Measurements from ENCODE around the gene CACNB2.

Gene CACNB2

DNA sequence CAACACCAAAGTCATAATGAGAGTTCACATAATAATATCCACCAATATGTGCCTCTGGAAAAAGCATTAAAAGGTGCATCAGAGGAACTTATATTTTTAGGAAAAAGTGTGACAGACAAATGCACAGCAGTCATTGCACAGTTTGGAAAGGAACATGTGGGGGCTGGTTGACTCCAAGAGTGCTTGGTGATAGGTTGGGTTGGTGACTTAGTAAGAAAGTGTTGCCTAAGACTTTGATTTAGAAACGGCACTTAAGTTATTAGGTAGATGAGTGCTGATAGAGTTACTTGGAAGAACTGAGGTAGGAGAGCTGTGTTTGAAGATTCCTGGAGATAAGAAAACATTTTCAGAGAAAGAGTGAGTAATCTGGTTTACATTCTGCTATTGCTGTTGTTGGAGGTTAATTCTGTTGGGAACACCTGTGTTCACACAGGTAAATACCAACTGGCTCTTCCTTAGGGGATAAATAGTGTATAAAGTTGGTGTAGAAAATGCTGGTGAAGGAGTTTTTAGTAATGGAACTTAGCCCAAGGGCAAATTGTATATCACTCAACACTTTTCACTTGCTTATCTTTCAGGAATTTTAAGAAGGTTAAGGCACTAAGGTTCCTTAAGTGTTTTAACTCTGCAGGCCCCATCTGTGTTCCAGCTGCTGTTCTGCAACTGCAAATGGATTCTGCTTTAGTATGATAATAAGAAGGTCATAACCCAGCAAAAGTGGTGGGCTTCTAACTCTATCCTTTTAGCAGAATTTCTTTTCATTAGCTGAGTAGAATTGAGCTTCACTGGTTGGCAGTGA lies 315.1 kb downstream of the CACNB2 start:
- DNase-seq (ENCODE audit: low spot score): no peak

DNA sequence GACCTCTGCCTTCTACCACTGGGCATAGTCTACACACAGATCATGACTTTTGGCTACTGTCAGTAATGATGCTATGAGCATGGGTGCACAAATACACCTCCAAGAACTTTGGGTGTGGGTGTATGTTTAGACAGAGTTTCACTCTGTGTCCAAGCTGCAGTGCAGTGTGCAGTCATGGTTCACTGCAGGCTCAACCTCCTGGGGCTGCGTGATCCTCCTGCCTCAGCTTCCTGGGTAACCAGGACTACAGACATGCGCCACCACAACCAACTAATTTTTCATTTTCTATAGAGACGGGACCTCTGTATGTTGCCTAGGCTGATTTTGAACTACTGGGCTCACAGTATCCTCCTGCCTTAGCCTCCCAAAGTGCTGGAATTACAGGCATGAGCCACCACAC lies 316.8 kb downstream of the CACNB2 start:
- DNase-seq (ENCODE audit: low spot score): no peak

DNA sequence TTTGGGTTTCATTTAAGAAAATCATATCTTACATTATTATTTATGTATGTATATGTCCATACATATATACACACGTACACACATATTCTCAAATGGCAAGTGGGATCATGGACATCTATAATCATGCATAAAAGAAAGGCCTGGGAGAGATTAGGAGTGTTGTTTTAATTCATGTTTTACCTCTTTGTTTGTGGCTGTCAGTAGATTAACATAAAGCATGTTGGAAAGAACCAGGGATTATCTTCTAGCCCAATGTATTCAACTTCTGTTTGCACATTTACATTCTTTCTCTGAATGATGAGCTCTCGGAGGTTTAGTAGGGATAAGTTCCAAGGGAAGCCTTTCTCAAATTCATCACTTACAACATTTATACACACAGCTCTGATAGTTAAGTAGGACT lies 319.8 kb downstream of the CACNB2 start:
- no peak for DNase-seq (ENCODE audit: low spot score)

DNA sequence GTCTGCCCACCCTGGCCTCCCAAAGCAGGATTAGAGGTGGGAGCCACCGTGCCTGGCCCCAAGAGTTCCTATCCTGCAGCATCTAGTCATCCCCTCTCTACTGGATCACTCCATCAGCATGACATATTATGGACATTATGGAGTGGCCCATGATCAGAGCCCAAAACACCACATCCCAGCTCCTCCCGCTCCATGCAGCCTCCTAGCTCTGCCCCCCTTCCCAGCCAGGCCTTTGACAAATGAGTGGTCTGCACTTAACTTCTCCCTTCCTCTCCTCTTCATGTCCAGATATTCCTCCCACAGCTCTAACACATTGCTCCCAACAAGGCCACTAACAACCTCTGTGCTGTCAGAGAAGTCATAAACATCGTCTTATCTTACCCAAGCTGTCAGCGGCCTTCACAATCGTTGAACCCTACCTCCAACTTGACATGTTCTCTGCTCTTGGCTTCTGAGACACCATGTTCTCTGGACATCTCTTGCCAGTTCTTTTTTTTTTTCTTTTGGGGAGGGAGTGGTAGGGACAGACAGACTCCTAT lies 323.5 kb downstream of the CACNB2 start:
- DNase-seq (ENCODE audit: low spot score): no peak

DNA sequence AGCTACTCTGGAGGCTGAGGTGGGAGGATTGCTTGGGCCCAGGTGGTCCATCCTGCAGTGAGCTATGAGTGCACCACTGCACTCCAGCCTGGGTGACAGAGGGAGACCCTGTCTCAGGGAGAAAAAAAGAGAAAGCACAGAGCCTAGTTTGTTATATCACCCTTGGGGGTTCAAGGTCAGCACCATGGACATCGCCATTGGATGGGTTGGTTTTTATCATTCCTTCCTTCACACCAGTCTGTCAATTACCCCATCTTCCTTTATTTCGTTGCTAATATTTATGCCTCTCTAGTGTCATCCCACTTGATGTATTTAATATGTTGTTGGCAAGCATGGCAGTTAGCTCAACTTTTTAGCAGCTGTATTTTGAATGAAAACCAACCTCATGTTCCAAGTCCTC lies 328.9 kb downstream of the CACNB2 start:
- no peak for DNase-seq (ENCODE audit: low spot score)

DNA sequence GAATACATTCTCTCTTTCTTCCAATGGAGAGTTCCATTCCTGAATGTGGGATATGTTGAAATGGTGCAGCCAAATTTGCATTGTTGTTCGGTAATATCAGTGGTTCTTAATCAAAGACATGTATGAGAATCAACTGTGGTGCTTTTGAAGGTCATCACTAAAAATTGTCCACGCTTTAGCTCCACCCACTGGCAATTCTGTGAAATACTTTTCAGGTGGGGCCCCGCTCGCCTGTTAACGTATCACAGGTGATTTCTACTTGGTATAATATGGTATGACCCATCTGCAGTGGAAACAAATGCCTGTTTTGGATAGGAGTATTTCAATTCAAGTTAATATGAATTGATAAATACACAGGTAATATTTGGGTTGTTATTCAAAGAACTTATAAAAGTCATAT lies 332.8 kb downstream of the CACNB2 start:
- DNase-seq (ENCODE audit: low spot score): no peak

DNA sequence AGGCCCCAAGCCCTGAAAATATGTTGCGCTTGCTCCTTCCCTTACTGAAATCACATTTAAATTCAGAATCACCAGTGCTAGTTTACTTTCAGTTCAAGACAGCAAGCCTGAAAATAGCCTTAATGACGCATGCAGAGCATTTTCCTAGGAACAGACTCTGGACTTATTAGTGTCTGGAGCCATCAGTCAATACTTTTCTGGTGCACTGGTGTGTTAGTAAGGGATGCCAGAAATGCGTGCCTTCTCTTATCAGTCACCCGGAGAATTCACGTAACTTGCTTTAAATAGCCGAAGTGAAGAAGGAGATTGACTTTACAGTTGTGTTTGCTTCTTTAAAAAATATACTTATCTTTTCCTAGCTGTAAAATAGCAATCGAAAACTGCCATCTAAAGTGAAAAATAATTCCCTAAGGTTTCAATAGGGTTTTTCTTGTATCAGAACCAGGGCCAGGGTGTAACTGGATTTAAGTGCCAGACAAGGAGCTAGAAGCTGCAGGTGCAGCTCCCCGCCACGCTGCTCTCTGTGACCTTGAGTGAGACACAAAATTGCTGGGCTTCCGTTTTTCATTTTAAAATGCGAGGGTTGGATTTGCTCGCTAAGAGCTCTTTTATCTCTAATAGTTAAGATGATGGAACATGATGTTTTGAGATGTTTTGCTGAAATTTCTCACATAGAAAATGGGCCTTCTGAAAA lies 333.3 kb downstream of the CACNB2 start:
- no peak for DNase-seq (ENCODE audit: low spot score)

DNA sequence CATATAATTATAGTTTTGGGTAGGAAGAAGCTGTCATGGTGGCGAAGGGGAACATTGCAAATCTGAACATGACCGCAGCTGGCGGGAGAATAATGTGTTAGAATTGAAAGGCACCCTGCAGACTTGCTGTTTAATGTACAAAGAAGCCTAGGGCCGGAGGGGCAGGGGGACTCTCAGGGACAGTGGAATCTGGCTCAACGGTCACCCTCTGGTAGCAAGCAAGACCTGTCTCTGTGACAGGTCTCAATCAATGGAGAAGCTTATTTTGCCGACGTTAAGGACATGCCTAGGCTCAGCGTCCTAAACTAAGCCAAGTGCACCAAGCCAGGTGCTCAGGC lies 333.9 kb downstream of the CACNB2 start:
- DNase-seq (ENCODE audit: low spot score): no peak

DNA sequence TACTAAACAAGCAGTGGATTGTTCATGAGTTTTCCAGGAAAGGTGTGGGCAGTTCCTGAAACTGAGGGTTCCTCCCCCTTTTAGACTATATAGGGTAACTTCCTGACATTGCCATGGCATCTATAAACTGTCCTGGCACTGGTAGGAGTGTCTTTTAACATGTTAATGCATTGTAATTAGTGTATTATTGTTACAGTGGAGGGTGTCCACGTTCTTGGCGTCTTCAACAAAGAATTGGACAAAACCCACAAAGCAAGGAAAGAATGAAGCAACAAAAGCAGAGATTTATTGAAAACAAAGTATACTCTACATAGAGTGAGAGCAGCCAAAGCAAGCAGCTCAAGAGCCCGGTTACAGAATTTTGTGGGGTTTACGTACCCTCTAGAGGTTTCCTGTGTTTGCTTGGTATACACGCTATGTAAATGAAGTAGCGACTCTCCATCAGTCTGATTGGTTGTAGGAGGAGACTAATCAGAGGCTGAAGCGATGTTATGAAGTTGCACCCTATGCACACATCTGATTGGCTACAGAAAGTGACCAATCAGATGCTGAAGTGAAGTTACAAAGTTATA lies 335.9 kb downstream of the CACNB2 start:
- no peak for DNase-seq (ENCODE audit: low spot score)

DNA sequence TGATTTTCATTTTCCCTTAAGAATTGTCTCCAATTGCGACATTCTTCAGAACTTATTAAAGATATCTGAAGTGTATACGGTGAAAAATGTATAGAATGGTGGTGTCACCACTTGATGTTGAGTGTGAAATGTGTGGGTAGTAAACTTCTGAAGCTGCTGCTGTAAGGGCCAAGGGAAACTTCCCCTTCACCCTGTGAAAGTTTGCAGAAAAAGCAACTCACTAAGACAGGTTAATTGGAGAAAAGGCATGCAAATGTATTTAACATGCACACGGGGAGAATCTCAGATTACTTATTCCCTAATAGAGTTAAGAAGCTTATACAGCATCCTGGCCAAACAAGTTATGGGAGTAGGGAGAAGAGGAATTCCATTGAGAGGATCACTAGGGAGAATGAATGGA lies 338.1 kb downstream of the CACNB2 start:
- DNase-seq (ENCODE audit: low spot score): no peak

DNA sequence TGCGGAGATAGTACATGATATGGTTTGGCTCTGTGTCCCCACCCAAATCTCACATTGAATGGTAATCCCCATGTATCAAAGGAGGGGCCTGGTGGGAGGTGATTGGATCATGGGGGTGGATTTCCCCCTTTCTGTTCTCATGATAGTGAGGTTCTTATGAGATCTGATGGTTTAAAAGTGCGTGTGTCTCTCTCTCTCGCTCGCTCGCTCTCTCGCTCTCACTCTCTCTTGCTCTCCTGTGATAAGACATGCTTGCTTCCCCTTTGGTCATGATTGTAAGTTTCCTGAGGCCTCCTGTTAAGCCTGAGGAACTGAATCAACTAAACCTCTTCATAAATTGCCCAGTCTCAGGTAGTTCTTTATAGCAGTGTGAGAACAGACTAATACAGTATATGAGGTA lies 339.3 kb downstream of the CACNB2 start:
- DNase-seq (ENCODE audit: low spot score): no peak

DNA sequence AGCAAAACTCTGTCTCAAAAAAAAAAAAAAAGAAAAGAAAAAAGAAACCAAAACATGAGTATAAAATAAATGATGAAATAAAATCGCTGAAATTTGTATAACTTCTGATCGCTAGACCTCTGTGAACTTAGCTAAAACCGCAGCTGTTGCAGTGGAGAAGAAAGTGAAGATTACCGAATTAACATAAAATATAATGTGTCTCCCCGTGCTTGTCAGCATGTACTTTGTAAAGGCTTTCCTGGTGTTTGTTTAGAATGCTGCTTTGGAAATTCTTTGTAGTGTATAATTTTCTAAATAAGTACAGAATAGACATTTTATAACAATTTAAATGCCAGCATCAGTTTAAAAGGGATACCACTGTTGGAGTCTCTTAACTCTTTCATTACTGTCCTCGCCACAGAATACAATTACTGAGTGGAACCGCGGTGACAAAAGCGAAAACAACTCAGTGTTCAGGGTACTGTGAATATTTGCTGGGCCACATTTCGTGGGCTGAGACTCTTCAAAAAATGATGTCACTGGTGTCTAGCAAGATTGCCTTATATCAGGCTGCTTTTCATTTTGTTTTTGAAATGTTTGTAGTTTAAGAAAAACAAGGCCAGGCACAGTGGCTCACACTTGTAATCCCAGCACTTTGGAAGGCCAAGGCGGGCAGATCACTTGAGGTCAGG lies 343.4 kb downstream of the CACNB2 start:
- DNase-seq (ENCODE audit: low spot score): no peak

DNA sequence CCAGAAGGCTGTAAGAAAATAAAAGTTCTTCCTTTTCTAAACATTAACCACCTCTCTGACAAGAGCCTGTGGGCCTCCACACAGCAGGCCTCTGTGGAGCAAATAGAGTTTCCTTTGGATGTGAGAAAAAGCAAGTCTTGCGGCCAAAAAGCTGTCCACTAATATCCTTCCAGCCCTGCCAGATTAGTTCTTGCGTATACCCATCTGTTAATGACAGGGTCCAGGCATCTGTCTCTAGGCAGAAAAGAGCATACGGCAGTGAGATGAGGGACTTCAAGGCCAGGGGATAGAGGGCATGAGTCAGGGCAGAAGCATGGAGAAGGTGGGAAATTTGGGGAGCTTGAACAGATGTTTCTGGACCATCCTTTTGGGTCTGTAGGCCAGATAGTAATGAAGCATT lies 346.2 kb downstream of the CACNB2 start:
- DNase-seq (ENCODE audit: low spot score): no peak

DNA sequence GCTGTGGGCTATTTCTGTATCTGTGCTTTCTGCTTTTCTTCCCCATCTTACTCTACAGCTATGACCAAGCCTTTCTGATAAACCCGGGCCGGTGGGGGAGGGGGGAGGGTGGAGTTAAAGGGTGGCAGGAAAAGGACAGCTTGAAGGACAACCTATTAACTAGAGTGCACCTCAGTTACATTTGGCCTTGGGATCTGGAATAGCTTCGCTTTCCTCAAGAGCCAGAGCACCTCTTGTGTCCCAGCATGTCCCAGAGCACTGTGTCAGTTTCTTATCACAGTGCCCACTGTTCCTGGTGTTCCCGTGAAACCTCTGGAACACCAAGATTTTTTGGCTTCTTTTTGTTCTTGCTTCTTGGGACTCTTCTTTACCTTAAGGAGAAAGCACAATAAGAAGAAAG lies 350.5 kb downstream of the CACNB2 start:
- no peak for DNase-seq (ENCODE audit: low spot score)

DNA sequence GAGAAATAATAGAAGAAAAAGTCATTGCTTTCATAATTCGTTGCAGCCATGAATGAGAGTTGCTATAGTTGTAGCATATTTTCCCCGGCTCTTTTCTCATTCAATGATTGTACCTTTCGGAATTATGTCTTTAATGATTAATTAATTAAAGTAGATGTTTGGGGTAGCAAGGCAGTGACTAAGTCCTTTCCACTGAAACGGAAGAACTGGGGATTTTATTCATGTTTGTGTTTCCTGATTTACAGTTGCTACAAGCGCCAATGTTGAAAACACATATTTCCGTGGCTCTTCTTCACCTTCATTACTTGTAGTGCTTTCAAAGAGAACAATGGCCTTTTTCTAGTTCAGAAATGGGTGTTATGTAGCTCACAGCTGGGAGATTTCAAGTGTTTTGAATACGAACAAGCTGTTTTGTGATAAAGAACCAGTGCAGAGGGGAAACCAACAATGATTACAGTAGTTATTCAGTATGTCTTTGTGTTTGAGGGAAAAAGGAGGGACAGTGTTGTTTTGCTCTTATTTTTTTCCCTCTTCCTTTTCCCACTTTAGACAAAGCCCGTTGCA lies 357.7 kb downstream of the CACNB2 start:
- DNase-seq (ENCODE audit: low spot score): no peak

DNA sequence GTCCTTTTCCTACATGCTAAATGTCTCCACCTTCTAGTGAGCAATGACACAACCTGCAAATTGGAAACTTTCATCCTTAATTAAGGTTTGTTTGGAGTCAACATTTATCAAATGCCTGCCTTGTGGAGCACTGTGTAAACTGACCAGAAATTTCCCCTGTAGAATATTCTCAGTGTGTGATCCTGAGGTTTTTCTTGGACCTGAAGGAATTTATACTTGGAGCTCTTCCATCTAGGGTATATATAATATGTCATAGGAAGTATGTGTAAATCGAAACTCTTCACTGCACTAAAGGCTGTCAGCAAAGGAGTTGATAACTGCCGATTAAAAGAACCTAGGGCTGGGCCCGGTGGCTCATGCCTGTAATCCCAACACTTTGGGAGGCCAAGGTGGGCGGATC lies 358.8 kb downstream of the CACNB2 start:
- no peak for DNase-seq (ENCODE audit: low spot score)

DNA sequence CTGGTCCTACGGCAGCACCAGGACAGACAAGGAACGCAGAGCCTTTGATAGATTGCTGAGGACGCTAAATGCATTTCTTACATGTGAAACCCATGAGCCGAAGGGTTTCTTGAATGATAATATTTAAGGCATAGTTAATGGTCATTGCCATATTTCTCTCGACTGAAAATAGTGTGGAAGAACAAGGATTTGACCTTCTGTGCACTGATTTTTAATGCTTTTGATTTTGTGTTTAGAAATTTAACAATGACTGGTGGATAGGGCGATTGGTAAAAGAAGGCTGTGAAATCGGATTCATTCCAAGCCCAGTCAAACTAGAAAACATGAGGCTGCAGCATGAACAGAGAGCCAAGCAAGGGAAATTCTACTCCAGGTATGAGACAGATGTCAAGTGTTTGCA lies 360.4 kb downstream of the CACNB2 start:
- DNase-seq (ENCODE audit: low spot score): no peak

DNA sequence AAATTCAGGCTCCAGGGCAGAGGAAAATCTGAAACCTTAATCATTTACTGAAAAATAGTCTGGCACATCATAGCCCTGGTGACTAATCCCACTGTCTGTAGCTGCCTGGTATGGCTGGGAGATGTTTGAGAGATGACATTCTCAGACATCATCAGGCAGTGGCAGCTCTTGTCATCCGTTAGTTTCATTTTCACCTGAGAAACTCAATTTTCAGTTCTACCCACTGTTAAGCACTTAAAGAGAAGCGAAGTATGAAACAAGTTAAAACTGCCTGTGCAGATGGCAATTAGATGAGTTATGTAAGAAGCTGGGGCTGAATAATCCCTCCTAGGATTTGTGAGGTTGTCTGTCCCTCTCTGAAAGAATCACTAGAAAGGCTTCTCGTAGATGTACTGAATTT lies 361.0 kb downstream of the CACNB2 start:
- no peak for DNase-seq (ENCODE audit: low spot score)

DNA sequence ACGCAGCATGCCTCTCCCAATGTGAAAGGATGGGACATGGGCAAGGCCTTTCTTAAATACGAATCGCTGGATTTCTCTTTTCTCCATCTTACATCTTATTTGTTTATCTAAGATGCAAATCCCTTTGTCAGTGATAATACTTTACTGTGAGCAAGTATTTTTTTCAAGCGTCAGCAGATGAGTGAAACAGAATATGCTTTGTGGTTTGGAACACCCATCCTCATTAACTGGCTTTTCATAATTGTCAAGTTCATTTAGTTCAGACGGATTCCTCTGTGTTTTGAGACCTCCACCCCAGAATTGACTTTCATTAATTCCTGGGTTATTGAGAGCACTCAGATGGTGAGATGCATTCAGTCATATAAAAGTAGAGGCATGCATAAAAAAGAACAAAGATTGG lies 361.4 kb downstream of the CACNB2 start:
- no peak for DNase-seq (ENCODE audit: low spot score)

DNA sequence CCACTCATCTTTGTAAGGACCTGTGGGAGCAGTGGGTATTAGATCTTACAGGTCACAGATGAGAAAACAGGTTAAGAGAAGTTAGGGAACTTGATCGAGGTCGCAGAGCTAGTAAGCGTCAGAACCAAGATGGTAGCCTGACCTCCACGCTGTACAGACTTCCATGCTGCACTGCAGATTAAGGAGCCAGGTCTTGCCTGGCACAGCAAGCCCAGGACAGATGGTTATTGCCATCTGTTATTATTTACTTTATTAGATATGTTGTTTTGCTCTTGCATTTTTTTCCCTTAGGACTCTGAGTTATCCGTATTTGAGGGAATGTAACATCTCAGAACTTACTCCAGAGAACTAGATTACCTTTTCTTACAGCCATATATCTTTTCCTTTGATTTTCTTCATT lies 363.9 kb downstream of the CACNB2 start:
- no peak for DNase-seq (ENCODE audit: low spot score)

DNA sequence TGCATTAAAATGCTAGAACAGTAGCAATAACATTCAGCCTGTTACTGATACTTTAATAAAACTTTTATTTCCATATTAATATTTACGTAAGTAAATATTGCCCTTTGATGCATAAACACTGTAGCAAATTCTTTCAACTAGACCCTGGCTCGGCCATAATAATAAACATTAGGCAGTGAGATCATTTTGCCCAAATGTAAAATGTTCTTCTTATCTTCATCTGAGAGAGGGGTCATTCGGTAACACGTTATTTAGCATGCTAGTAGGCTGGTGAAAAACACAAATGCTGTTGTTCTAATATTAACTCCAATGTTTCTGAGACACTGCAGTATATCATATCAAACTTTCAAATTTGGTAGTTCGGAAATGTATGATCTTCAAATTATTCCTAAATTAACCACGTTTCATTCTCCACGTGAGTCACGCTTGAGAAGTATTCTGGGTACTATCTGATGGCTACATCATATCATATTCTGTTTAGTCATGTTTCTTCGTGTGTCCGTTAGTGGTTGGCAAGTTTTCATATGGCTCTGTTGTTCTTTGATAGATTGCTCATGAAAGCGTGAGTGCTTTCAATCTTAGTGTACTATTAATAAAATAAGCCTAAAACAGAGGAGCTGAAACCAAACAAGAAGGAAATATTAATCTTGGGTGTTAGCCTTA lies 365.4 kb downstream of the CACNB2 start:
- DNase-seq (ENCODE audit: low spot score): no peak

DNA sequence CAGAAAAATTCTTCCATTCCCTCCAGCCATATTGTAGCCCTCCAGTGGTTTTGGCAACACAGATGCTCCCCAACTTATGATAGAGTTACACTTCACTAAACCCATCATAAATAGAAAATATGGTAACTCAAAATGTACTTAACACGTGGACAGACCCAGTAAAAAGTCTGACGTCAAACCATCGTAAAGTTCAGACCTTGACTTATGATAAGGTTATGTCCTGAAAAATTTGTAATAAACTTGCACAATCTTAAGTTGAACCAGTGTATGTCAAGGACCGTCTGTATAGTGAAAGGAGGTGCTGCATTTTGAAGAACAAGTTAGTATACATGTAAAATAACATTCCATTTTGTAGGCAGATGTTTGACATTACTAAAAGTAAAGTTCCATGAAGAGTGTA lies 368.4 kb downstream of the CACNB2 start:
- no peak for DNase-seq (ENCODE audit: low spot score)

All from hematopoietic multipotent progenitor cell treated with erythropoietin and hydrocortisone succinate and interleukin-3 and kit ligand, for 17 days (in vitro differentiated cells).